SK-N-MC (cell line): ENCODE measurements around the gene CRYGD.
"Not testable (repeated sequence)": the region's sequence is repeated elsewhere in the genome, so short reads cannot be mapped to it uniquely, and the experiment has no call there.

Experiments
- DNase-seq: peaks from one replicate; pipeline ENCODE4 v3.0.0-alpha.2; 2011; ENCODE audit warnings: low read depth, low spot score
- H3K27ac ChIP-seq: fragments of 200-600 bp; sonication (generic); 2 replicates; pipeline ENCODE4 v1.5.1; 2016; ENCODE audit warnings: mixed run types
- H3K36me3 ChIP-seq: fragments of 200-600 bp; sonication (generic); 2 replicates; pipeline ENCODE4 v1.6.1; 2017; ENCODE audit warnings: antibody characterized with exemption, low read length, mixed read lengths; ENCODE audit not compliant: insufficient read depth
- H3K4me3 ChIP-seq: fragments of 200-600 bp; sonication (generic); 2 replicates; pipeline ENCODE4 v1.5.1; 2016
- H3K9ac ChIP-seq: fragments of 200-600 bp; sonication (generic); 2 replicates; pipeline ENCODE4 v1.8.0; 2017; ENCODE audit warnings: mixed run types, mixed read lengths; ENCODE audit not compliant: insufficient read length
- H3K9me3 ChIP-seq: fragments of 200-600 bp; sonication (generic); 2 replicates; pipeline ENCODE4 v1.6.1; 2017; ENCODE audit warnings: low read depth, mild to moderate bottlenecking, antibody characterized with exemption, low read length, moderate library complexity, mixed read lengths
- EZH2 ChIP-seq: fragments of 200-600 bp; sonication (generic); IDR thresholded peaks from one replicate; pipeline ENCODE4 v1.6.1; 2017; ENCODE audit warnings: antibody characterized with exemption
- FOXP2 ChIP-seq: optimal IDR thresholded peaks from 2 replicates; pipeline ENCODE3; 2011; ENCODE audit warnings: mild to moderate bottlenecking, moderate library complexity; ENCODE audit not compliant: insufficient read depth; ENCODE audit errors: extremely low read length, control extremely low read depth
- POLR2AphosphoS5 ChIP-seq: IDR thresholded peaks from 2 replicates; pipeline ENCODE4 v1.6.1; 2012; ENCODE audit warnings: mild to moderate bottlenecking, low read depth, low read length, borderline replicate concordance

Gene CRYGD

GRCh38 chr2:208124013-208124715, at the start of gene CRYGD:
Gene CRYGD, minus strand, starts transcription at chr2:208124524. Its CDS starts 51 bp downstream, at chr2:208124473.
- not testable (repeated sequence) for H3K4me3 ChIP-seq, H3K27ac ChIP-seq, H3K9ac ChIP-seq, H3K36me3 ChIP-seq, DNase-seq, H3K9me3 ChIP-seq

GRCh38 chr2:208172125-208172524, 47.8 kb upstream of the CRYGD start:
- Histone ChIP-seq H3K27ac (no peak overlapping the region), H3K36me3 (no peaks in the 10 kb centered on the region), H3K9ac (no peak overlapping the region), H3K4me3 (no peak overlapping the region), H3K9me3 (no peaks in the 10 kb centered on the region)
- TF ChIP-seq FOXP2 (no peak), POLR2AphosphoS5 (no peak), EZH2 (no peak)
- DNase-seq: no peak

GRCh38 chr2:208164951-208165755, 40.8 kb upstream of the CRYGD start:
- Histone ChIP-seq H3K9me3 (no peaks in the 10 kb centered on the region), H3K27ac (no peak overlapping the region), H3K4me3 (no peak overlapping the region), H3K36me3 (no peaks in the 10 kb centered on the region), H3K9ac (no peak overlapping the region)
- no peak for TF ChIP-seq FOXP2
- TF ChIP-seq EZH2: no peak
- no peak for TF ChIP-seq POLR2AphosphoS5
- DNase-seq: no peak

- no peak within 1 kb of the TSS for H3K9ac ChIP-seq
- H3K36me3 ChIP-seq: no peaks in the 10 kb centered on the region
- H3K9me3 ChIP-seq: no peaks in the 10 kb centered on the region
- no peak within 1 kb of the TSS for H3K27ac ChIP-seq
- DNase-seq: no peak
- no peak within 1 kb of the TSS for H3K4me3 ChIP-seq
- TF ChIP-seq EZH2 (no peak), FOXP2 (no peak), POLR2AphosphoS5 (no peak)
Observed at GRCh38 chr2:208163489-208163888, 39.2 kb upstream of the CRYGD start, which contains the start of gene CRYGA. Gene CRYGA, minus strand, starts transcription at chr2:208163589. Its CDS starts 33 bp downstream, at chr2:208163556.

- H3K9ac ChIP-seq: no peak overlapping the region
- DNase-seq: no peak
- no peak overlapping the region for H3K4me3 ChIP-seq
- H3K9me3 ChIP-seq: no peaks in the 10 kb centered on the region
- no peak overlapping the region for H3K27ac ChIP-seq
- TF ChIP-seq POLR2AphosphoS5: no peak
- no peak for TF ChIP-seq EZH2
- TF ChIP-seq FOXP2: no peak
- no peaks in the 10 kb centered on the region for H3K36me3 ChIP-seq
Observed at GRCh38 chr2:208156439-208156838, 32.1 kb upstream of the CRYGD start.

- no peak overlapping the region for H3K27ac ChIP-seq
- TF ChIP-seq EZH2 (no peak), POLR2AphosphoS5 (no peak), FOXP2 (no peak)
- no peak for DNase-seq
- H3K9me3 ChIP-seq: no peaks in the 10 kb centered on the region
- no peak overlapping the region for H3K9ac ChIP-seq
- no peaks in the 10 kb centered on the region for H3K36me3 ChIP-seq
- no peak overlapping the region for H3K4me3 ChIP-seq
Observed at GRCh38 chr2:208153156-208153555, 28.8 kb upstream of the CRYGD start.

GRCh38 chr2:208150956-208151355, 26.6 kb upstream of the CRYGD start:
- no peak for DNase-seq
- TF ChIP-seq FOXP2 (no peak), POLR2AphosphoS5 (no peak), EZH2 (no peak)

GRCh38 chr2:208150094-208150493, 25.8 kb upstream of the CRYGD start:
- TF ChIP-seq EZH2 (no peak), FOXP2 (no peak), POLR2AphosphoS5 (no peak)
- Histone ChIP-seq H3K4me3 (no peak overlapping the region), H3K9me3 (no peaks in the 10 kb centered on the region), H3K9ac (no peak overlapping the region), H3K36me3 (no peaks in the 10 kb centered on the region), H3K27ac (no peak overlapping the region)
- no peak for DNase-seq

More at GRCh38 chr2:208150956-208151355, 26.6 kb upstream of the CRYGD start:
- Histone ChIP-seq H3K27ac (no peak overlapping the region), H3K36me3 (no peaks in the 10 kb centered on the region), H3K4me3 (no peak overlapping the region), H3K9me3 (no peaks in the 10 kb centered on the region), H3K9ac (no peak overlapping the region)
